Hepatic stellate cell (primary cell): Measurements from ENCODE around the gene C3orf38.
"Not testable (repeated sequence)": the region's sequence is repeated elsewhere in the genome, so short reads cannot be mapped to it uniquely, and the experiment has no call there.

Source experiments
- DNase-seq: peaks from one replicate; pipeline ENCODE4 v3.0.0; 2011; ENCODE audit warnings: low spot score

The C3orf38 gene

DNA sequence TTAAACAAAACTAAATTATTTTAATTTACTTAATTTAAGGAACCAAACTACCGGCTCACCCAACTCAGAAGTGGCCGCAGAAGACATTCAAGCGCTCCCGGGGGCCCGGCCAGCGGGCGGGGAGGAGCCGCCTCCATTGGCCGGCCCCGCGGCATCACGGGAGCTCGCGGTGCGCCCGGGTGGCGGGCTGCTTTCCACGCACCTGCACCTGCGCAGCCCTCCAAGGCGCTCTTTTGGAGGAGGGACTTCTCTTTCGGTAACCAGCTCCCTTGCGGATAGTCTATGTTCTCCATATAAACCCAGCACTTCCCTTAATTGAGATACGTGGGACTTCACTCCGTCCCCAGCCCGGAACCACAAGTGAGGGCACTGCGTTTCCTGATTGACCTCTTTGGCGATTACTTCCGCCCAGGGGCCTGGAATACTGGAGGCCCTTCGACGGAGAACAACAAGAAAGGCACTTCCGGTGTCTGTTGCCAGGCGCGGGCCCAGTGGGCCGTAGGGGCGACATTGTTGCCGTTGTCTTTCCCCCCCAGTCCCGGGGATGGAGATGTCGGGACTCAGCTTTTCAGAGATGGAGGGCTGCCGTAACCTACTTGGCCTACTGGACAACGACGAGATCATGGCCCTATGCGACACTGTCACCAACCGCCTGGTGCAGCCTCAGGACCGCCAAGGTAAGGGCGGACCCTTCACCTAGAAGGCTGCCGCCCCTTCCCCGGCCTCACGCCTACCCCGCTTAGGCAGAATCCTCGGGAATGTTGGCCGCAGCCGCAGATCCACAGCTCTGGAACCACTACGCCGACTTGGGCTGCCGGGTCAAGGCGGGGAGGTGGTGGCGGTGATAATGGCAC, at the start of gene C3orf38:
Gene C3orf38 (plus strand): TSS at position 451 of the 854 bp plus-strand sequence. CDS start 94 bp downstream, at position 545.
- peak; percentile 87 for DNase-seq

GRCh38 chr3:88101142-88101541, 48.6 kb upstream of the C3orf38 start:
- DNase-seq, result no peak

- DNase-seq, result no peak
Observed at GRCh38 chr3:88105325-88105724, 44.4 kb upstream of the C3orf38 start.

GRCh38 chr3:88112289-88112688, 37.5 kb upstream of the C3orf38 start:
- DNase-seq, result no peak

- DNase-seq, result peak; percentile 17
Observed at GRCh38 chr3:88113311-88114162, 36.2 kb upstream of the C3orf38 start.

DNA sequence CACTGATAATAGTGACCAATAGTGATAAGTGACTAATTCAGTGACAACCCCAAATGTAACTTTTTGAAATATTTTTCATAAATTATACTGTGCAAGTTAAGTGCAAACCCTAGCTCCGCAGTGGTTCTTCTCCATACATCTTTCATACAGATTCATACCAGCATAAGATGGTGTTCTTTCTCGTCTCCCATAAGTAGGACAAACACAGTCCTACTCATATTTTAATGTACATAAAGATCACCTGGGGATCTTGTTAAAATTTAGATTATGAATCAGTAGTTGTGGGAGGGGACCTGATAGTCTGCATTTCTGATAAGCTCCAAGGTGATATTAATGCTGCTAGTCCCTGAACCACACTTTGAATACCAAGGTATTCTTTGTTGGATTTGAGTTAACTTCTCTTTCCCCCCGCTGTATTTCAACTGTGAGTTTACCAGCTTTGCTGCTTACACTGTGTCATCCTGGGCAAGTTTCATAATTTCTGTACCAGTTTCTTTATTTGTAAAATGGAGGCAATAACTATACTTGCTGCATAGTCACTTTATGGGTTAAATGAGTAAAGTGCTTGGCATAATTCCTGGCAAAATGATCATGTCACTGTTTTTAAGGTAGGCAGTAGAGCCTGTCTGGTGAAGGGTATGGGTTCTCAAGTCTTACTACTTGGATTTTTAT, 34.7 kb upstream of the C3orf38 start:
- no peak for DNase-seq

- DNase-seq, result no peak
Observed at GRCh38 chr3:88117683-88118082, 32.1 kb upstream of the C3orf38 start.

DNA sequence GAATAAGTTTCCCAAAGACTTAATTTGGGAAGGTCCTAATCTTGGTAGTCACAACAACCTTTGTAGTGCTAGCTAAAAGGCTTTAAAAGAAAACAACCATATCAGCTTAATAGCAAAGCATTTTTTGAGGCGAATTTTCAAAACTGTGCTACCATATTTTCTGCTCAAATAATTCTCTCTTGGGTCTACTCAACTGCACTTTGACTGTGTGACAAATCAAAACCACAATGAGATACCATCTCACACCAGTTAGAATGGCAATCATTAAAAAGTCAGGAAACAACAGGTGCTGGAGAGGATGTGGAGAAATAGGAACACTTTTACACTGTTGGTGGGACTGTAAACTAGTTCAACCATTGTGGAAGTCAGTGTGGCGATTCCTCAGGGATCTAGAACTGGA, 31.2 kb upstream of the C3orf38 start:
- DNase-seq, result not testable (repeated sequence)

DNA sequence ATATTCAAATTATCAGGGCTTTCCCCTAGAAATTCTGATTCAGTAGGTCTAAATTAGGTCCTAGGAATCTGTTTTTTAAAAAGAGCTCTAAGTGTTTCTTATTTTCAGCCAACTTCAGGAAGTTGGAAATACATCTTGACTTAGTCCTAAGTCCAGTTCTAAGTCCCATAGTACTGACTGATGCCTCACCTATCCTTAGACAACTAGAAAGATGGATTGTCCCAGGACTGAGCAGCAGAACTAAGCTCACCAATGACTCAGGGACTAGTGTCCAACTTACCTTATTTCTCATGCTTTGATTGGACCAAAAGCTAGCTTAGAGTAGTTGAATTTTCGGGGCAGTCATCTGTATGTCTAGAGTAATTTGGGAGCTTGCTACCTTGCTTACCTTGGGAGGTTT, 26.2 kb upstream of the C3orf38 start:
- no peak for DNase-seq

DNA sequence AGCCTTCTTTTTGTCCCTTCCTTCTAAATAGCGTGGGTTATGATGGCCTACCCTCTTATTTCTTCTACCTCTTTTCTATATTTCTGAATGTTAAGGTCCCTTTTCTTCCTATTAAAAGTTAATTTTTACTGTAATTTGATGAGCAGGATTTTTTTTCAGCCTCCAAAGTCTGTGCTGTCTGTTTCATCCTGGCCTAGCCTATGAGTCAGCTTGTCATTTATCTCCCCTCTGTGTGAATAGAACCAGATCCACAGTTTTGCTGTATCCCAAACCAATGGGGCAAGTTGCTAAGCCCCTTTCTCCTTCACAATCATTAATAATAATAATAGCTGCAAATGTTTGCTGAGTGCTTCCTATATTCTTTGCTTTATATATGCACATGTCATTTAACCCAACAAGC, 18.1 kb upstream of the C3orf38 start:
- DNase-seq, result no peak

- no peak for DNase-seq
Observed at GRCh38 chr3:88132894-88133293, 16.9 kb upstream of the C3orf38 start.

DNA sequence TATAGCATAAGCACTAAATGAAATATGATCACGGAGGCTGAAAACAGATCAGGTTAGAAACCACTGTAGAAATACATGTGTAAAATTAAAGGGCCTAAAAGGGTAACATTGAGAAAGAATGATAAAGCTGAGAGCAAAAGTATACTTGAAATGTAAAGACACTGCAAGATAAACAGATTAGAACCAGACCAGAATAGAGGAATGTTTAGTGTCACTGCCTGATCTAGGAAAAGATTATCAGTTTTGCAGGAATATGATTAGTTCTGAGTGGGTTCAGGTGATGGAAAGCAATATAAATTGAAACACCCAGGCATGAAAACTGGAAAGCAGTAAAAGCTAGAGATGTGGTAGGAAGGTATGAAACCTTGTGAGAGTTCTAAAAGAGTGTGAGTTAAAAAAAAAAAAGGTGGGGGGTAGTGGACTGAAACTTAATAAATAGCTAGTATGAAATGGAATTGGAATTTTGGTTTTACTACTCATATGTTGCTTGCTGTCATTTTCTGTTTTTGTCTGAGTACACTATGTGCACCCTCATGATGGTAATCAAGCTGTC, 16.0 kb upstream of the C3orf38 start:
- DNase-seq, result no peak

DNA sequence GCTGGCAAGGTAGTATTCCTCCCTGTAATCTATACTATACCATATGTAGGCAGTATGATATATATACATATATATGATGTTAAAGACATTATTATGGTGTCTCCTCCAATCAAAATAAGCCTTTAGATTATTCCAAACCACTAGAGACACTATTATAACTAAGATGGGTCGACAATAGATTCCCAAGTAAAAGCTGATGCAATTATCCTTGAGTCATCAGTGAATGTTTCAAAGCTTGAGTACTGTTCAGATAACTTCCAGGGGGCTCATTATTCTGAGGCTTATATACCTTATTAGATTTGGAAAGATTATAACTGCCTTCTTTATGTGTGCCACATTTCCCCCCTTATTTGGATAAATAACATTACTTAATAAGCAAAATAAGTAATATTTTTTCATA, 11.9 kb upstream of the C3orf38 start:
- DNase-seq, result no peak

GRCh38 chr3:88141458-88142083, 8.2 kb upstream of the C3orf38 start:
- DNase-seq, result peak; percentile 8

- DNase-seq, result no peak
Observed at GRCh38 chr3:88142094-88142624, 7.6 kb upstream of the C3orf38 start.

GRCh38 chr3:88147261-88147660, 2.5 kb upstream of the C3orf38 start:
- DNase-seq, result no peak

DNA sequence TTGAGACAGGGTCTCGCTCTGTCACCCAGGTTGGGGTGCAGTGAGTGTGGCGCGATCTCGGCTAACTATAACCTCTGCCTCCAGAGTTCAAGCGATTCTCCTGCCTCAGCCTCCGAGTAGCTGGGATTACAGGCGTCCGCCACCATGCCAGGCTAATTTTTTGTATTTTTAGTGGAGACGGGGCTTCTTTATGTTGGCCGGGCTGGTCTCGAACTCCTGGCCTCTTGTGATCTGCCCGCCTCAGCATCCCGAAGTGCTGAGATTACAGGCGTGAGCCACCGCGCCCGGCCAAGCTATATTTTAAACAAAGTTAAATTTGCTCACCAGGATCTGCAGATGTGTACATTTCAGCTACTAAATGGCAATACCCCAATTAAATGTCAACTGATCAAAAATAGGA, 1.1 kb upstream of the C3orf38 start:
- no peak for DNase-seq

- peak; percentile 14 for DNase-seq
Observed at GRCh38 chr3:88149101-88149508, 654 bp upstream of the C3orf38 start.

GRCh38 chr3:88150371-88150770, 612 bp downstream of the C3orf38 start:
- peak; percentile 8 for DNase-seq

- DNase-seq, result no peak
Observed at GRCh38 chr3:88150806-88151205, 1.0 kb downstream of the C3orf38 start.

DNA sequence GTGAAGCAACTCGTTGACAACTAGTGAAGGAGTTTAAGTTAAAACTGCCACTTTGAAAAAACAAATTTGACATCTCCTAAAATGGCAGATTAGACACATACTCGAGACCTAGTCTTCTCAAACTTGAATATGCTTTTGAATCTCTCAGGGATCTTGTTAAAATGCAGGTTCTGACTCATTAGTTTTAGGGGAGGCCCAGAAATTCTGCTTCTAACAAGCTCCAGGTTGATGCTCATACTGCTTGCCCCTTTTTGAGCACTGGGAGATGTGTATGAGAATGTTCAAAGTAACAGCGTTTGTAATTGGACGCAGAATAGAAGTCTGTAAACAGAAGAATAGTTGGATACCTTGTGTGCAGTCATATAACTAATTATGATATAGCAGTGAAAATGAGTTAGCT, 1.6 kb downstream of the C3orf38 start:
- DNase-seq, result peak; percentile 6
